Neural crest cell (in vitro differentiated cells): ENCODE measurements around the gene DBR1. TPM values are rescaled to one million over a fixed set of nuclear protein-coding genes. Genes with fewer than 3 reads are reported as not detected.

Experiments
- DNase-seq: peaks from one replicate; pipeline ENCODE4 v3.0.0; 2021; ENCODE audit warnings: low read depth, mixed read lengths, low spot score
- H3K27ac Mint-ChIP-seq: one replicate; pipeline ENCODE4 v1.8.0; 2021; ENCODE audit warnings: mild to moderate bottlenecking, mixed read lengths; ENCODE audit not compliant: unreplicated experiment
- H3K27me3 Mint-ChIP-seq: 2 replicates; pipeline ENCODE4 v1.8.0; 2021; ENCODE audit warnings: low read depth, mild to moderate bottlenecking, mixed read lengths
- H3K36me3 Mint-ChIP-seq: 2 replicates; pipeline ENCODE4 v1.8.0; 2021; ENCODE audit warnings: low read depth, mild to moderate bottlenecking, mixed read lengths
- H3K4me1 Mint-ChIP-seq: 2 replicates; pipeline ENCODE4 v1.8.0; 2021; ENCODE audit warnings: mixed read lengths
- H3K4me3 Mint-ChIP-seq: one replicate; pipeline ENCODE4 v1.8.0; 2021; ENCODE audit warnings: mild to moderate bottlenecking, mixed read lengths
- H3K9me3 Mint-ChIP-seq: 2 replicates; pipeline ENCODE4 v1.8.0; 2021; ENCODE audit warnings: mixed read lengths
- total RNA-seq: library from RNA; stranded (reverse); gene quantifications from 2 replicates; pipeline ENCODE4 v1.2.1, GENCODE V29; 2021
- TF ChIP-seq, protein P1 (sequence below): fragments of 200-600 bp; sonication (generic); conservative IDR thresholded peaks from 2 replicates; pipeline ENCODE4 v1.5.0; 2021; ENCODE audit warnings: antibody characterized with exemption, mild to moderate bottlenecking

DBR1 gene
- total RNA-seq, 1 donor from 2014 or later = 25.6 TPM

DNA sequence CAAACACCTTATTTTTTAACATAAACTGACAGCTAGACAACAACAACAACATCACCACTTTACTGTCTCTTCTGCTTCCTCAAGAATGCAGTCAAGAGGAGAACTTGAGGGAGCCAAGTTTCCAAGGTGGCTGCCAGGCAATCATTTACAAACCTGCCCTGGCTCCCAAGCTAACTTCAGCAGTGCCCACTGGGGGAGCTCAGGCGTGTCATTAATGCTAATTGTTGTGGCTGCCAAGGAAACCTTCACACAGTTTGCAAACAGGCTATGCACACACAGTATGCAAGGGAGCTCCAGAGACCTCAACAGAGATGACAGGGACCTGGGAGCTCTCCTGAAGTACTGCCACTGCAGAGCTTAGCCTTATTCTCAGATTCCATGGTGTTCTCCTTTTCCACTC, 61.4 kb downstream of the DBR1 start:
- no peak for DNase-seq
- Mint-ChIP-seq H3K36me3 (peaks cover 3% of the 10 kb centered on the region), H3K27me3 (no peaks in the 10 kb centered on the region), H3K9me3 (no peaks in the 10 kb centered on the region), H3K27ac (no peak overlapping the region), H3K4me3 (peak overlapping the region; percentile 98), H3K4me1 (peaks cover 30% of the 10 kb centered on the region)
- TF ChIP-seq, protein P1, sequence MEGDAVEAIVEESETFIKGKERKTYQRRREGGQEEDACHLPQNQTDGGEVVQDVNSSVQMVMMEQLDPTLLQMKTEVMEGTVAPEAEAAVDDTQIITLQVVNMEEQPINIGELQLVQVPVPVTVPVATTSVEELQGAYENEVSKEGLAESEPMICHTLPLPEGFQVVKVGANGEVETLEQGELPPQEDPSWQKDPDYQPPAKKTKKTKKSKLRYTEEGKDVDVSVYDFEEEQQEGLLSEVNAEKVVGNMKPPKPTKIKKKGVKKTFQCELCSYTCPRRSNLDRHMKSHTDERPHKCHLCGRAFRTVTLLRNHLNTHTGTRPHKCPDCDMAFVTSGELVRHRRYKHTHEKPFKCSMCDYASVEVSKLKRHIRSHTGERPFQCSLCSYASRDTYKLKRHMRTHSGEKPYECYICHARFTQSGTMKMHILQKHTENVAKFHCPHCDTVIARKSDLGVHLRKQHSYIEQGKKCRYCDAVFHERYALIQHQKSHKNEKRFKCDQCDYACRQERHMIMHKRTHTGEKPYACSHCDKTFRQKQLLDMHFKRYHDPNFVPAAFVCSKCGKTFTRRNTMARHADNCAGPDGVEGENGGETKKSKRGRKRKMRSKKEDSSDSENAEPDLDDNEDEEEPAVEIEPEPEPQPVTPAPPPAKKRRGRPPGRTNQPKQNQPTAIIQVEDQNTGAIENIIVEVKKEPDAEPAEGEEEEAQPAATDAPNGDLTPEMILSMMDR = no peak

DNA sequence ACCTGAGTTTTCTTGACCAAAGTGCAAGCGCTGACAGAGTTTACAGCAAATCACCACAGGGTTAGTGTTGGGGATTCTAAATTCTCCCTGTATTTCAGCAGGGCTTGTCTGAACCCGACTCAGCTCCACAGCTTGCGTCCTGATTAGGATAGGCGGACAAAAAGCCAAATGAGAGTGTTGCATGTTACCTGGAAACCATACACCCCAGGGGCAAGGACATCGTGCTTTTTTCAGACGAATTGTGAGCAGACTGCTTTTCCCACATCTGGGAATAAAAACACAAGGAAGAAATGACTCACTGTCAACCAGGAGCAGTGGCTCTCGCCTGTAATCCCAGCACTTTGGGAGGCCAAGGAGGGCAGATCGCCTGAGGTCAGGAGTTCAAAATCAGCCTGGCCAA, 62.4 kb downstream of the DBR1 start:
- Mint-ChIP-seq H3K9me3 (no peaks in the 10 kb centered on the region), H3K27me3 (no peaks in the 10 kb centered on the region), H3K36me3 (peaks cover 7% of the 10 kb centered on the region), H3K4me3 (peak overlapping the region; percentile 61), H3K4me1 (peaks cover 30% of the 10 kb centered on the region), H3K27ac (no peak overlapping the region)
- TF ChIP-seq, protein P1 = no peak
- no peak for DNase-seq

Other genes starting within 250 kb of the DBR1 start
- not detected in 2 replicates for gene CLDN18, start 164.8 kb downstream of the DBR1 start, total RNA-seq
- gene DZIP1L, start 59.3 kb downstream of the DBR1 start, total RNA-seq = 26.6 and 28.1 TPM in 2 replicates
- not detected in 2 replicates for gene A4GNT, start 42.5 kb downstream of the DBR1 start, total RNA-seq
- 40.0 and 50.7 TPM in 2 replicates for gene ARMC8, start 12.4 kb upstream of the DBR1 start, total RNA-seq
- 0.79 TPM in 1 of 2 replicates, not detected in the other for gene NME9, start 154.9 kb upstream of the DBR1 start, total RNA-seq
- 24.7 and 27.0 TPM in 2 replicates for gene MRAS, start 173.7 kb upstream of the DBR1 start, total RNA-seq